ENCODE data around the gene SHISA9. TPM values are rescaled to one million over a fixed set of nuclear protein-coding genes. Genes with fewer than 3 reads are reported as not detected.
A peak's percentile ranks its signal among the peaks of the same experiment; 100 is the strongest.
"Not testable (repeated sequence)": the region's sequence is repeated elsewhere in the genome, so short reads cannot be mapped to it uniquely, and the experiment has no call there.

The SHISA9 gene
- total RNA-seq: under 1 TPM; 0.11 to 0.46 TPM
- polyA plus RNA-seq: under 1 TPM; under 0.01 to 0.02 TPM
- long read RNA-seq, donor 1: 0 reads
- long read RNA-seq, donor 2: 0 reads
- long read RNA-seq, donor 3: 0 reads
- long read RNA-seq, donor 4: 0 reads
- long read RNA-seq, donor 5: 0 reads

DNA sequence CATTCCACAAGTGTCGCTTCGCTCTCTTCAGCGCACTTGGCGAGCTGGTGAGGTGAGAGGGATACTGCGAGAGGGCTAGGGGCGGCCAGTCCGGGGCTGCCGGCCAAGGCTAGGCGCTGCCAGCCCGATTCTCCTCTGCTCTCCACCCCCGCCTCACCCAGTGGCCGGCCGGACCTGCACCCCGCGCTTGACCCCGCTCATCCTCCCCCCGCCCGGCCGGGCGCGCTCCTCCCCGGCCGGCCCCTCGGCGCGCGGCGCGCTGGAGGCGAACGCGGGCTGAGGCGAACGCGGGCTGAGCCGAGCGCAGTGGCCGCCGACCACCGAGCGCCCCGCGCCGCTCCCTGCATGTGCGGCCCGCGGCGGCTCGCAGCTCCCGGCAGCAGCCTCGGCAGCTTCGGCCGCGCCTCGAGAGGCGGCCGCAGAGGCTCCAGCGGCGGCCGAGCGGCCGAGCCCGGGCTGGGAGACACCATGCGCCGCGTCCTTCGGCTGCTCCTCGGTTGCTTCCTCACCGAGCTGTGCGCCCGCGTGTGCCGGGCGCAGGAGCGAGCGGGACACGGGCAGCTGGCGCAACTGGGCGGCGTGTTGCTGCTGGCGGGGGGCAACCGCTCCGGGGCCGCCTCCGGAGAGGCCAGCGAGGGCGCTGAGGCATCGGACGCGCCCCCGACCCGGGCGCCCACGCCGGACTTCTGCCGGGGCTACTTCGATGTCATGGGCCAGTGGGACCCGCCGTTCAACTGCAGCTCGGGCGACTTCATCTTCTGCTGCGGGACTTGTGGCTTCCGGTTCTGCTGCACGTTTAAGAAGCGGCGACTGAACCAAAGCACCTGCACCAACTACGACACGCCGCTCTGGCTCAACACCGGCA is at the start of gene SHISA9:
TSS of gene SHISA9 (plus strand) at position 2 of the 865 bp plus-strand sequence.
- Histone ChIP-seq H3K9me3 (ENCODE audit: control insufficient read depth in 4 of 4, insufficient read depth in 3 of 4, low read length in 3 of 4) (no peaks in the 10 kb centered on the region), H3K27me3 (ENCODE audit: control insufficient read depth in 3 of 3, insufficient read depth in 3 of 3, low read length in 2 of 3) (peaks cover 55 to 64% (median 60%) of the 10 kb centered on the region in 3 donors), H3K4me1 (ENCODE audit: control insufficient read depth in 5 of 5, insufficient read depth in 5 of 5, low read length in 5 of 5) (peaks cover 0 to 14% (median 0%) of the 10 kb centered on the region in 5 donors), H3K36me3 (ENCODE audit: control insufficient read depth in 4 of 4, insufficient read depth in 4 of 4, low read length in 4 of 4) (no peaks in the 10 kb centered on the region), H3K27ac (ENCODE audit: low read depth in 1 of 2, low read length in 1 of 2) (no peak within 1 kb of the TSS), H3K4me3 (no peak within 1 kb of the TSS), H3K9ac (ENCODE audit: insufficient read depth in 1 of 2, low read length in 2 of 2) (no peak within 1 kb of the TSS)
- no peak for ATAC-seq (ENCODE audit: insufficient read depth, low FRiP score)
- DNase-seq: peak in 1 of 3 donors; percentile 5
- TF ChIP-seq, protein P1, sequence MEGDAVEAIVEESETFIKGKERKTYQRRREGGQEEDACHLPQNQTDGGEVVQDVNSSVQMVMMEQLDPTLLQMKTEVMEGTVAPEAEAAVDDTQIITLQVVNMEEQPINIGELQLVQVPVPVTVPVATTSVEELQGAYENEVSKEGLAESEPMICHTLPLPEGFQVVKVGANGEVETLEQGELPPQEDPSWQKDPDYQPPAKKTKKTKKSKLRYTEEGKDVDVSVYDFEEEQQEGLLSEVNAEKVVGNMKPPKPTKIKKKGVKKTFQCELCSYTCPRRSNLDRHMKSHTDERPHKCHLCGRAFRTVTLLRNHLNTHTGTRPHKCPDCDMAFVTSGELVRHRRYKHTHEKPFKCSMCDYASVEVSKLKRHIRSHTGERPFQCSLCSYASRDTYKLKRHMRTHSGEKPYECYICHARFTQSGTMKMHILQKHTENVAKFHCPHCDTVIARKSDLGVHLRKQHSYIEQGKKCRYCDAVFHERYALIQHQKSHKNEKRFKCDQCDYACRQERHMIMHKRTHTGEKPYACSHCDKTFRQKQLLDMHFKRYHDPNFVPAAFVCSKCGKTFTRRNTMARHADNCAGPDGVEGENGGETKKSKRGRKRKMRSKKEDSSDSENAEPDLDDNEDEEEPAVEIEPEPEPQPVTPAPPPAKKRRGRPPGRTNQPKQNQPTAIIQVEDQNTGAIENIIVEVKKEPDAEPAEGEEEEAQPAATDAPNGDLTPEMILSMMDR (IDR thresholded peaks at IDR 0.05; ENCODE audit: control extremely low read depth, extremely low read depth): no peak
- 1% methylated on average over 62 to 110 of the region's 110 CpGs for WGBS, 2 donors

DNA sequence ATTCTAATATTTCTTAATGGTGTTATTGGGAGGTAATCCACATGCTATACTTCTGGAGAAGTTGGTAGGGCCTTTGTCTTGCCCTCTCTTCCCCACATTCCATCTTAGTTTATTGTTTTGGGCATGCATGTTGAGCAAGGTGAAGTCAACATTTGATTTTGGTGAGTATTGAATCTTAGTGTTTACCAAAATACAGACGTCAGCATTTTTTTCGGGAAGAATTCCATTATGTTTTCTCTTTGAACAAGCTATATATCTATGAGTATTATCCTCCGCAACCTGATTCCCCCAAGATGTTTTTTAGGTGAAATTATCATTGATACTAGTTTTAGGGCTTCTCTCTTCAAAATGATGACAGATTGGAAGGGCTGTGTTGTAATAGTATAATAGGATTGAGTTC is 47.4 kb upstream of the SHISA9 start:
- Histone ChIP-seq H3K9ac (ENCODE audit: insufficient read depth in 1 of 2, low read length in 2 of 2) (no peak overlapping the region), H3K4me3 (no peak overlapping the region), H3K4me1 (ENCODE audit: control insufficient read depth in 5 of 5, insufficient read depth in 5 of 5, low read length in 5 of 5) (no peaks in the 10 kb centered on the region), H3K9me3 (ENCODE audit: control insufficient read depth in 4 of 4, insufficient read depth in 3 of 4, low read length in 3 of 4) (peaks cover 0 to 6% (median 0%) of the 10 kb centered on the region in 4 donors), H3K27me3 (ENCODE audit: control insufficient read depth in 3 of 3, insufficient read depth in 3 of 3, low read length in 2 of 3) (no peaks in the 10 kb centered on the region), H3K27ac (ENCODE audit: low read depth in 1 of 2, low read length in 1 of 2) (no peak overlapping the region), H3K36me3 (ENCODE audit: control insufficient read depth in 4 of 4, insufficient read depth in 4 of 4, low read length in 4 of 4) (no peaks in the 10 kb centered on the region)
- no peak for ATAC-seq (ENCODE audit: insufficient read depth, low FRiP score)
- DNase-seq: no peak
- TF ChIP-seq, protein P1 (IDR thresholded peaks at IDR 0.05; ENCODE audit: control extremely low read depth, extremely low read depth): no peak
- WGBS, 2 donors: 95 to 97% methylated on average over 3 of the region's 3 CpGs

- WGBS, 2 donors: 78 to 94% methylated on average over 2 of the region's 2 CpGs
- not testable (repeated sequence) for H3K36me3 ChIP-seq (ENCODE audit: control insufficient read depth in 4 of 4, insufficient read depth in 4 of 4, low read length in 4 of 4); H3K9ac ChIP-seq (ENCODE audit: insufficient read depth in 1 of 2, low read length in 2 of 2); H3K4me3 ChIP-seq; DNase-seq; H3K27ac ChIP-seq (ENCODE audit: low read depth in 1 of 2, low read length in 1 of 2); H3K27me3 ChIP-seq (ENCODE audit: control insufficient read depth in 3 of 3, insufficient read depth in 3 of 3, low read length in 2 of 3); H3K9me3 ChIP-seq (ENCODE audit: control insufficient read depth in 4 of 4, insufficient read depth in 3 of 4, low read length in 3 of 4); H3K4me1 ChIP-seq (ENCODE audit: control insufficient read depth in 5 of 5, insufficient read depth in 5 of 5, low read length in 5 of 5); ATAC-seq (ENCODE audit: insufficient read depth, low FRiP score)
These were observed 44.0 kb upstream of the SHISA9 start for GRCh38 chr16:12857435-12857834.

DNA sequence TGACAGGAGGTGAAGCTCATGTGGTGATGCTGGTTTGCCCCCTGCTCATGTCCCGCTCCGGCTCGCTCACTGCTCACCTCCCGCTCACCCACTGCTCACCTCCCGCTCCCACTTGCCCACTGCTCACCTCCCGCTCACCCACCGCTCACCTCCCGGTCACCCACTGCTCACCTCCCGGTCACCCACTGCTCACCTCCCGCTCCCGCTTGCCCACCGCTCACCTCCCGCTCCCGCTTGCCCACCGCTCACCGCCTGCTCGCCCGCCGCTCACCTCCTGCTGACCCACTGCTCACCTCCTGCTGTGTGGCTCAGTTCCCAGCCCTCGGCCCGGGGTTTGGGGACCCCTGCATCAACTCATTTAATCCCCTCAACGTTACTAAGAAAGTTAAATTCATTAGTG is 39.1 kb upstream of the SHISA9 start:
- Histone ChIP-seq H3K9me3 (ENCODE audit: control insufficient read depth in 4 of 4, insufficient read depth in 3 of 4, low read length in 3 of 4) (peaks cover 0 to under 1% (median 0%) of the 10 kb centered on the region in 4 donors), H3K4me1 (ENCODE audit: control insufficient read depth in 5 of 5, insufficient read depth in 5 of 5, low read length in 5 of 5) (no peaks in the 10 kb centered on the region), H3K27ac (ENCODE audit: low read depth in 1 of 2, low read length in 1 of 2) (no peak overlapping the region), H3K27me3 (ENCODE audit: control insufficient read depth in 3 of 3, insufficient read depth in 3 of 3, low read length in 2 of 3) (no peaks in the 10 kb centered on the region), H3K36me3 (ENCODE audit: control insufficient read depth in 4 of 4, insufficient read depth in 4 of 4, low read length in 4 of 4) (no peaks in the 10 kb centered on the region), H3K4me3 (no peak overlapping the region), H3K9ac (ENCODE audit: insufficient read depth in 1 of 2, low read length in 2 of 2) (no peak overlapping the region)
- TF ChIP-seq, protein P1 (IDR thresholded peaks at IDR 0.05; ENCODE audit: control extremely low read depth, extremely low read depth): no peak
- DNase-seq (no peak), ATAC-seq (ENCODE audit: insufficient read depth, low FRiP score) (no peak)
- WGBS, 2 donors: 87 to 91% methylated on average over 22 of the region's 22 CpGs
